PC-9 (cell line): ENCODE results near the gene UNC5CL. TPM values are rescaled to one million over a fixed set of nuclear protein-coding genes. Genes with fewer than 3 reads are reported as not detected.

Source experiments
- BruUV-seq: library from RNA; stranded (reverse); fragments of 400-500 nt; replicated peaks from 2 replicates; lab custom pipeline; 2021; lab: Mats Ljungman, UMichigan
- CTCF ChIA-PET: fragments of 300-600 bp; sonication (Branson Sonifier 250); formaldehyde crosslinking; loops from one replicate; lab custom pipeline; 2022; ENCODE audit warnings: antibody characterized with exemption; lab: Charles Lee
- POLR2A ChIA-PET: fragments of 300-600 bp; sonication (Branson Sonifier 250); formaldehyde crosslinking; loops from one replicate; lab custom pipeline; 2022; ENCODE audit warnings: antibody characterized with exemption; ENCODE audit not compliant: unreplicated experiment; lab: Charles Lee
- DNase-seq, 2 experiments: peaks; one replicate each; pipeline versions ENCODE4 v3.0.0 to v3.0.0-alpha.2; 2015 to 2022; ENCODE audit warnings: mixed read lengths in 1 of 2
- H2AFZ ChIP-seq: fragments of 200-600 bp; sonication (generic); 2 replicates; pipeline ENCODE4 v1.8.1; 2017; ENCODE audit warnings: antibody characterized with exemption
- H3F3A ChIP-seq: fragments of 200-600 bp; sonication (generic); 2 replicates; pipeline ENCODE4 v1.8.1; 2017; ENCODE audit warnings: antibody characterized with exemption, mild to moderate bottlenecking, low read depth; ENCODE audit not compliant: insufficient read depth
- H3K27ac ChIP-seq: fragments of 200-600 bp; sonication (generic); 2 replicates; pipeline ENCODE4 v1.6.1; 2016; ENCODE audit warnings: mixed run types
- H3K27me3 ChIP-seq: fragments of 200-600 bp; sonication (generic); 2 replicates; pipeline ENCODE4 v1.6.1; 2016; ENCODE audit warnings: low read depth, mixed run types; ENCODE audit not compliant: insufficient read depth
- H3K36me3 ChIP-seq: fragments of 200-600 bp; sonication (generic); 2 replicates; pipeline ENCODE4 v1.6.1; 2016; ENCODE audit warnings: low read depth, mixed run types
- H3K4me1 ChIP-seq: fragments of 200-600 bp; sonication (generic); replicated peaks from 2 replicates; pipeline ENCODE4 v1.6.1; 2016; ENCODE audit warnings: mixed run types; ENCODE audit not compliant: insufficient read depth
- H3K4me2 ChIP-seq: fragments of 200-600 bp; sonication (generic); 2 replicates; pipeline ENCODE4 v1.6.1; 2017; ENCODE audit warnings: mixed run types
- H3K4me3 ChIP-seq: fragments of 200-600 bp; sonication (generic); 2 replicates; pipeline ENCODE4 v1.6.1; 2016; ENCODE audit warnings: mixed run types
- H3K79me2 ChIP-seq: fragments of 200-600 bp; sonication (generic); 2 replicates; pipeline ENCODE4 v1.6.1; 2017; ENCODE audit warnings: low read depth, mixed run types
- H3K9me2 ChIP-seq: fragments of 200-600 bp; sonication (generic); 2 replicates; pipeline ENCODE4 v1.8.1; 2017; ENCODE audit warnings: mild to moderate bottlenecking; ENCODE audit not compliant: insufficient read depth
- H3K9me3 ChIP-seq: fragments of 200-600 bp; sonication (generic); 2 replicates; pipeline ENCODE4 v1.8.1; 2016; ENCODE audit warnings: low read depth; ENCODE audit not compliant: insufficient read depth
- H4K20me1 ChIP-seq: fragments of 200-600 bp; sonication (generic); 2 replicates; pipeline ENCODE4 v1.8.1; 2017; ENCODE audit not compliant: insufficient read depth
- EZH2 ChIP-seq: fragments of 200-600 bp; sonication (generic); IDR thresholded peaks from 2 replicates; pipeline ENCODE4 v1.8.0; 2017; ENCODE audit warnings: antibody characterized with exemption, low read depth
- intact Hi-C: fragments of 100-400 bp; cut with micrococcal nuclease; formaldehyde crosslinking; loops from one replicate; pipeline ENCODE4 v1.10.0; 2022; ENCODE audit not compliant: unreplicated experiment
- total RNA-seq: library from RNA; stranded (reverse); gene quantifications from 2 replicates; pipeline ENCODE4 v1.2.3, GENCODE V29; 2021
- TF ChIP-seq, protein P1 (sequence below): fragments of 200-600 bp; sonication (generic); conservative IDR thresholded peaks from 2 replicates; pipeline ENCODE4 v1.6.1; 2017; ENCODE audit warnings: mixed run types, antibody characterized with exemption, mild to moderate bottlenecking, moderate library complexity

UNC5CL gene
- total RNA-seq, 1 experiment from 2014 or later, result 1.7 TPM

DNA sequence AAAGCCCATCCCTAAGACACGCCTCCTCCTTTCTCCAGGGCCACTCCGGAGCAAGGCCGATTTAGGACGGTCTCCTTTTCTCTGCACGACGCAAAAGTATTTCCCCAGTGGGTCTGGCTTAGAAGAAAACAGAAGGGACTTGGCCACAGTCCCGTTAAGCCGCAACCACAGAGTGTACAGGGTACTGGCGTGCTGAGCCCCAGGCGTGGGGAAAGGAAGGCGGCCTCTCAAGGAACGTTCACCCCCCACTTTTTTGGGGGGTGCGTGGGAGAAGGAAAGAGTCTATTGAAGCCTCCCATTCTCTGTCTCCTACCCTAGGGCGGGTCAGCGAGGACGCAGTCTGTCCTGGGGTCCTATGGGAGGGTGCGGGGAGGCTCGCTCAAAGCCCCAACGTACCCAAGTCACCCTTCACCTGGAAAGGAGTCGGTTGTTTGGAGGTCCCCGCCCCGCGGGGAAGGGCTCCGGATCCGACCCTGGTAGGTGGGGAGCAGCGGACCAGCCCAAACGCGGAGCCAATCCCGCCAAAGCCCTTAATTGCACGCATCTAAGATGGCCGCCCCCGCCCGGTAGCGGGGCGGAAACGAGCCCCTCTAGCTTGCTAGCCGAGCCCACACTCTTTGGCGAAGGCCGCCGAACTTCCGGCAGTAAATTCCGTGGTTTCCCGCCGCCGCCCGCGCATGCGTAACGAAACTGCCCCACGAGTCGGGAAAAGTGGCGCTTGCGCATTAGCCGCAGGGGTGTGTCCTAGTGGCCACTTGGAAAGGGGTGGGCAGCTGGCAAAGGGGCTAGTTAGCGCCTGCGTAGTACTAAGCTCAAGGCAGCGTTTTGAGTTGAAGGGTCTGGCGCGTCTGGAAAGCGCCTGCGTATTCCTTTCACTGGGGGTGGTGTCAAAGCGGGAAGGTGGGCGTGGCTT is 33.2 kb upstream of the UNC5CL start, which contains the start of gene OARD1:
TSS of gene OARD1 (minus strand) at position 434 of the 913 bp plus-strand sequence. CDS start 722 bp downstream, outside the sequence.
- Histone ChIP-seq H3K9me2 (no peaks in the 10 kb centered on the region), H3K4me3 (peak within 1 kb of the TSS; percentile 82), H3K4me2 (peak within 1 kb of the TSS; percentile 91), H3K36me3 (0 out of 2 replicates have a peak, but pooled peaks cover under 1% of the 10 kb centered on the region), H3K79me2 (peaks cover 52% of the 10 kb centered on the region), H3K9me3 (no peaks in the 10 kb centered on the region), H2AFZ (peak within 1 kb of the TSS; percentile 95), H3K27me3 (no peaks in the 10 kb centered on the region), H4K20me1 (peaks cover 20% of the 10 kb centered on the region), H3K27ac (peak within 1 kb of the TSS; percentile 96), H3F3A (peaks cover 40% of the 10 kb centered on the region), H3K4me1 (peaks cover 32% of the 10 kb centered on the region)
- DNase-seq, result peak; percentile 95 to 99
- intact Hi-C loops, result loop anchor here (1.0 to 5.0 kb wide), 2 partner anchors 75 to 1870 kb away; no protein-coding TSS in a partner anchor
- CTCF ChIA-PET, result interaction anchor here (1.0 kb wide), 1 partner anchor 75 kb away, joined by 4 read pairs; no protein-coding TSS in a partner anchor
- BruUV-seq, result TSS peak; percentile 69
- TF ChIP-seq EZH2, result no peak
- TF ChIP-seq, protein P1, sequence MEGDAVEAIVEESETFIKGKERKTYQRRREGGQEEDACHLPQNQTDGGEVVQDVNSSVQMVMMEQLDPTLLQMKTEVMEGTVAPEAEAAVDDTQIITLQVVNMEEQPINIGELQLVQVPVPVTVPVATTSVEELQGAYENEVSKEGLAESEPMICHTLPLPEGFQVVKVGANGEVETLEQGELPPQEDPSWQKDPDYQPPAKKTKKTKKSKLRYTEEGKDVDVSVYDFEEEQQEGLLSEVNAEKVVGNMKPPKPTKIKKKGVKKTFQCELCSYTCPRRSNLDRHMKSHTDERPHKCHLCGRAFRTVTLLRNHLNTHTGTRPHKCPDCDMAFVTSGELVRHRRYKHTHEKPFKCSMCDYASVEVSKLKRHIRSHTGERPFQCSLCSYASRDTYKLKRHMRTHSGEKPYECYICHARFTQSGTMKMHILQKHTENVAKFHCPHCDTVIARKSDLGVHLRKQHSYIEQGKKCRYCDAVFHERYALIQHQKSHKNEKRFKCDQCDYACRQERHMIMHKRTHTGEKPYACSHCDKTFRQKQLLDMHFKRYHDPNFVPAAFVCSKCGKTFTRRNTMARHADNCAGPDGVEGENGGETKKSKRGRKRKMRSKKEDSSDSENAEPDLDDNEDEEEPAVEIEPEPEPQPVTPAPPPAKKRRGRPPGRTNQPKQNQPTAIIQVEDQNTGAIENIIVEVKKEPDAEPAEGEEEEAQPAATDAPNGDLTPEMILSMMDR, result no peak
- POLR2A ChIA-PET, result interaction anchor here (0.5 to 0.7 kb wide), 6 partner anchors 12 to 1559 kb away, joined by 3 to 7 read pairs (median 4); no protein-coding TSS in a partner anchor

DNA sequence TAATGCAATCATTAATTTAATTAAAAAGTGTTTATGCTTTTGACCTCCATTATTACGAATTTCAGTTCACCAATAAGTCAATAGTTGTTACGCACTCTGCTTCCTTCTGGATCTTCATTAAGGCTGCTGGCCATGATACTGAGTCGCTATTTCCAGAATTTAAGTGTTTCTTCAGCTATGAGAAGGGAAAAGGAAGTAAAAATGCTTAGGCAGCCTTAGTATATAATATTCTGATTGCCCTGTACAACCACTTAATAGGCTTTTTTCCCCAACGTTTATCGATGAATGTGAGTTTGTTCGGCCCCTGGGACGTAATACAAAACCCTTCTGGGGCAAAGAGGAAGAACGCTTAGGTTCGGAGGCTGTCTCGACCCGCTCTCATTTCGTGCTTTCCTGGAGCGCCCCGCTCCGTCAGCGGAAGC is 32.5 kb upstream of the UNC5CL start:
- H3K4me2 ChIP-seq, result peak overlapping the region; percentile 89
- no peaks in the 10 kb centered on the region for H3K27me3 ChIP-seq
- H3K4me3 ChIP-seq, result peak overlapping the region; percentile 82
- peak overlapping the region; percentile 96 for H3K27ac ChIP-seq
- ChIA-PET POLR2A (interaction anchor here (0.6 kb wide), 1 partner anchor 113 kb away, joined by 3 read pairs; no protein-coding TSS in a partner anchor), CTCF (no interaction called here)
- peaks cover 32% of the 10 kb centered on the region for H3K4me1 ChIP-seq
- no peaks in the 10 kb centered on the region for H3K9me2 ChIP-seq
- no peaks in the 10 kb centered on the region for H3K36me3 ChIP-seq
- peak overlapping the region; percentile 95 for H2AFZ ChIP-seq
- no peaks in the 10 kb centered on the region for H3K9me3 ChIP-seq
- peaks cover 45% of the 10 kb centered on the region for H3K79me2 ChIP-seq
- TF ChIP-seq EZH2, result no peak
- TF ChIP-seq, protein P1, result no peak
- H3F3A ChIP-seq, result peaks cover 41% of the 10 kb centered on the region
- peaks cover 20% of the 10 kb centered on the region for H4K20me1 ChIP-seq
- no peak for DNase-seq
- BruUV-seq, result no TSS peak
- intact Hi-C loops, result loop anchor here (5.0 kb wide), 1 partner anchor 1869 kb away; no protein-coding TSS in a partner anchor

DNA sequence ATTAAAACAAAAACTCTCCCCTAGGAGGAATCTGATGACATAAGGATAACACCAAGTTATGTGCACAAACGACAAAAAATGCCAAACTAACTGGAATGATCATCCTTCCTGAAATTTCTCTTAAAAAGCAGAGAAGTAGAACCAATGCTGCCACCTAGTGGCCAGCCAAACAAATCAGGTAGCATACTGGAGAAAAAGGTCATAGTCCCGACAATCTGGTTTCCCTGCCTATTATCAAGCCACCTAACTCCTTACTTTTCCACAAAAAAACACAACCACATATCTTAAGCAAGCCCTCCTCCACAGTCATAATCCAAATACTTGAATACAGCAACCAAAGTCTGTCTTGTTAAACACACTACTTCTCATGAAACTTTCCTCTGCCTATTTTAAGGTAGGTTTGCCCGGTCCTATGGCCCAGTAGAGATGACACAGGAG is 27.9 kb upstream of the UNC5CL start:
- DNase-seq, result peak; percentile 52 to 57
- peaks cover 13% of the 10 kb centered on the region for H3K79me2 ChIP-seq
- ChIA-PET CTCF (no interaction called here), POLR2A (no interaction called here)
- TF ChIP-seq, protein P1, result peak; percentile 92
- TF ChIP-seq EZH2, result no peak
- H3K9me2 ChIP-seq, result no peaks in the 10 kb centered on the region
- no TSS peak for BruUV-seq
- no peaks in the 10 kb centered on the region for H3K36me3 ChIP-seq
- peaks cover 26% of the 10 kb centered on the region for H3F3A ChIP-seq
- 0 out of 2 replicates have a peak, but pooled peaks cover 4% of the 10 kb centered on the region for H4K20me1 ChIP-seq
- H3K27me3 ChIP-seq, result no peaks in the 10 kb centered on the region
- H3K9me3 ChIP-seq, result no peaks in the 10 kb centered on the region
- H3K27ac ChIP-seq, result no peak overlapping the region
- H3K4me3 ChIP-seq, result no peak overlapping the region
- no peak overlapping the region for H2AFZ ChIP-seq
- intact Hi-C loops, result loop anchor here (2.0 to 10.0 kb wide), 5 partner anchors 28 to 1692 kb away; partner anchors contain the start of gene UNC5CL
- peaks cover 12% of the 10 kb centered on the region for H3K4me1 ChIP-seq
- no peak overlapping the region for H3K4me2 ChIP-seq
